ENCODE measurements around the gene OBP2A.

- TF ChIP-seq CTCF (IDR thresholded peaks at IDR 0.05; ENCODE audit: borderline replicate concordance, extremely low read depth, low read length, poor library complexity, severe bottlenecking) (no peak), EZH2 (IDR thresholded peaks at IDR 0.05; ENCODE audit: borderline replicate concordance, low read depth, low read length, severe bottlenecking) (no peak)
Measured at GRCh38 chr9:135587658-135588057, 41.7 kb downstream of the OBP2A start.

All from DND-41 (cell line).